H1 (cell line): ENCODE results near the gene SLC8A3. TPM values are rescaled to one million over a fixed set of nuclear protein-coding genes. Genes with fewer than 3 reads are reported as not detected.
A peak's percentile ranks its signal among the peaks of the same experiment; 100 is the strongest.

ENCODE experiments used
- CTCF ChIA-PET: fragments of 300-600 bp; sonication (Branson Sonifier 250); formaldehyde crosslinking; loops from one replicate; lab custom pipeline; 2021; ENCODE audit not compliant: partially characterized antibody; lab: Charles Lee
- POLR2A ChIA-PET: fragments of 300-600 bp; sonication (Branson Sonifier 250); formaldehyde crosslinking; loops from one replicate; lab custom pipeline; 2021; ENCODE audit warnings: inconsistent platforms; ENCODE audit not compliant: partially characterized antibody; lab: Charles Lee
- DNase-seq, 2 experiments: peaks; one replicate each; pipeline versions ENCODE4 v3.0.0 to v3.0.0-alpha.2; 2010 to 2022; ENCODE audit warnings: low spot score in 2 of 2, low read depth in 1 of 2, mixed read lengths in 1 of 2
- FAIRE-seq: peaks from 2 replicates; lab custom pipeline; 2011; peaks lifted over from hg19 to GRCh38; lab: Jason Lieb, UNC
- H2AFZ ChIP-seq: 2 replicates; pipeline ENCODE4 v1.8.1; 2012; ENCODE audit warnings: low read length, inconsistent platforms
- H2AK5ac ChIP-seq: 2 replicates; pipeline ENCODE4 v1.6.1; 2013; ENCODE audit warnings: low read depth, low read length
- H2BK120ac ChIP-seq: replicated peaks from 2 replicates; pipeline ENCODE3; 2013; ENCODE audit warnings: low read depth, low read length, inconsistent platforms
- H2BK12ac ChIP-seq: 2 replicates; pipeline ENCODE4 v1.6.1; 2013; ENCODE audit warnings: low read depth, low read length
- H2BK15ac ChIP-seq: 2 replicates; pipeline ENCODE4 v1.6.1; 2013; ENCODE audit warnings: low read length
- H2BK20ac ChIP-seq: 2 replicates; pipeline ENCODE4 v1.6.1; 2013; ENCODE audit warnings: low read length
- H2BK5ac ChIP-seq: 2 replicates; pipeline ENCODE4 v1.6.1; 2013; ENCODE audit warnings: low read depth, low read length
- H3K14ac ChIP-seq: 2 replicates; pipeline ENCODE4 v1.6.1; 2013; ENCODE audit warnings: inconsistent platforms; ENCODE audit not compliant: insufficient read length
- H3K18ac ChIP-seq: 2 replicates; pipeline ENCODE4 v1.6.1; 2013; ENCODE audit warnings: low read length; ENCODE audit errors: extremely low read depth
- H3K23ac ChIP-seq: 2 replicates; pipeline ENCODE4 v1.6.1; 2013; ENCODE audit warnings: inconsistent platforms; ENCODE audit not compliant: insufficient read length
- H3K23me2 ChIP-seq: 2 replicates; pipeline ENCODE4 v1.6.1; 2013; ENCODE audit warnings: low read depth, low read length
- H3K27ac ChIP-seq: 2 replicates; pipeline ENCODE4 v1.6.1; 2011; ENCODE audit warnings: low read depth, low read length, inconsistent platforms
- H3K27me3 ChIP-seq, 4 experiments: replicated peaks in 1 of 4; 1 replicate in 1 of 4; 2 replicates in 3 of 4; pipeline versions ENCODE4 v1.6.1 to v1.8.1; 2011 to 2013; ENCODE audit warnings: low read length in 3 of 4, mild to moderate bottlenecking in 3 of 4, inconsistent platforms in 2 of 4, mixed read lengths in 2 of 4, moderate library complexity in 1 of 4; ENCODE audit not compliant: control insufficient read depth in 3 of 4, insufficient read depth in 3 of 4; ENCODE audit errors: extremely low read depth in 1 of 4
- H3K36me3 ChIP-seq, 4 experiments: 2 replicates each; pipeline versions ENCODE4 v1.6.1 to v1.8.1; 2011 to 2013; ENCODE audit warnings: mild to moderate bottlenecking in 4 of 4, low read length in 3 of 4, moderate library complexity in 2 of 4, control low read depth in 1 of 4, inconsistent platforms in 1 of 4; ENCODE audit not compliant: insufficient read depth in 4 of 4, control insufficient read depth in 2 of 4
- H3K4ac ChIP-seq: replicated peaks from 2 replicates; pipeline ENCODE3; 2013; ENCODE audit warnings: low read length, low read depth, mixed read lengths, inconsistent platforms; ENCODE audit not compliant: insufficient read length
- H3K4me1 ChIP-seq, 4 experiments: replicated peaks in 1 of 4; 1 replicate in 1 of 4; 2 replicates in 3 of 4; pipeline versions ENCODE4 v1.6.1 to v1.8.1; 2011 to 2013; ENCODE audit warnings: low read length in 3 of 4, inconsistent platforms in 2 of 4, mixed read lengths in 1 of 4; ENCODE audit not compliant: insufficient read depth in 4 of 4, control insufficient read depth in 3 of 4
- H3K4me2 ChIP-seq, 2 experiments: 2 replicates each; pipeline versions ENCODE4 v1.6.1 to v1.8.1; 2011 to 2013; ENCODE audit warnings: low read depth in 2 of 2, low read length in 2 of 2, control low read depth in 1 of 2, inconsistent platforms in 1 of 2, mild to moderate bottlenecking in 1 of 2; ENCODE audit not compliant: insufficient read depth in 1 of 2
- H3K4me3 ChIP-seq, 4 experiments: fragments of 200-600, 300-600 bp in 1 of 4; sonication (generic), shearing (Covaris generic), sonication (Bioruptor Twin) in 1 of 4; 2 replicates each; pipeline versions ENCODE4 v1.5.1 to v1.8.1; 2011 to 2016; ENCODE audit warnings: low read length in 4 of 4, low read depth in 3 of 4, control low read depth in 2 of 4, inconsistent platforms in 2 of 4, mild to moderate bottlenecking in 2 of 4, mixed read lengths in 1 of 4, moderate library complexity in 1 of 4; ENCODE audit not compliant: insufficient read depth in 2 of 4; ENCODE audit errors: extremely low read depth in 1 of 4
- H3K56ac ChIP-seq: replicated peaks from 2 replicates; pipeline ENCODE3; 2013; ENCODE audit warnings: low read depth, mild to moderate bottlenecking, mixed read lengths, low read length, inconsistent platforms; ENCODE audit not compliant: insufficient read length
- H3K79me1 ChIP-seq: 2 replicates; pipeline ENCODE4 v1.6.1; 2013; ENCODE audit warnings: low read depth, low read length, control low read depth
- H3K79me2 ChIP-seq, 2 experiments: 2 replicates each; pipeline versions ENCODE4 v1.6.1 to v1.8.1; 2012 to 2013; ENCODE audit warnings: low read length in 2 of 2, mild to moderate bottlenecking in 2 of 2, inconsistent platforms in 1 of 2; ENCODE audit not compliant: insufficient read depth in 2 of 2, control insufficient read depth in 1 of 2
- H3K9ac ChIP-seq, 4 experiments: replicated peaks in 1 of 4; 1 replicate in 1 of 4; 2 replicates in 3 of 4; pipeline versions ENCODE4 v1.6.1 to v1.8.1; 2011 to 2013; ENCODE audit warnings: low read depth in 3 of 4, low read length in 3 of 4, control low read depth in 2 of 4, mild to moderate bottlenecking in 2 of 4, moderate library complexity in 2 of 4, inconsistent platforms in 1 of 4; ENCODE audit errors: extremely low read depth in 1 of 4
- H3K9me3 ChIP-seq, 2 experiments: 2 replicates each; pipeline versions ENCODE4 v1.6.1 to v1.8.1; 2012 to 2013; ENCODE audit warnings: mild to moderate bottlenecking in 2 of 2, moderate library complexity in 2 of 2, control low read depth in 1 of 2, inconsistent platforms in 1 of 2, low read depth in 1 of 2, low read length in 1 of 2, mixed read lengths in 1 of 2; ENCODE audit not compliant: insufficient read depth in 2 of 2
- H4K20me1 ChIP-seq, 2 experiments: replicated peaks in 1 of 2; 2 replicates each; pipeline versions ENCODE3 to v1.8.1; 2011 to 2013; ENCODE audit warnings: inconsistent platforms in 2 of 2, low read length in 2 of 2, mild to moderate bottlenecking in 1 of 2; ENCODE audit not compliant: insufficient read depth in 2 of 2, control insufficient read depth in 1 of 2
- H4K5ac ChIP-seq: 2 replicates; pipeline ENCODE4 v1.6.1; 2013; ENCODE audit warnings: low read length, low read depth, mixed read lengths, inconsistent platforms; ENCODE audit not compliant: insufficient read length
- H4K8ac ChIP-seq: 2 replicates; pipeline ENCODE4 v1.8.0; 2013; ENCODE audit warnings: mild to moderate bottlenecking, moderate library complexity, low read length, inconsistent platforms; ENCODE audit not compliant: insufficient read depth; ENCODE audit errors: extremely low read depth
- H4K91ac ChIP-seq: replicated peaks from 2 replicates; pipeline ENCODE3; 2013; ENCODE audit warnings: low read length, mixed read lengths, inconsistent platforms; ENCODE audit not compliant: insufficient read length
- KDM1A ChIP-seq: fragments of 200-600, 300-600 bp; sonication (generic); IDR thresholded peaks from 2 replicates; pipeline ENCODE4 v1.7.1; 2016; ENCODE audit warnings: mild to moderate bottlenecking, low read length, borderline replicate concordance
- KDM5A ChIP-seq: fragments of 200-600 bp; IDR thresholded peaks from 2 replicates; pipeline ENCODE4 v1.7.1; 2012; ENCODE audit warnings: mild to moderate bottlenecking, low read length, inconsistent platforms, mixed read lengths
- USF2 ChIP-seq: IDR thresholded peaks from 2 replicates; pipeline ENCODE4 v1.6.1; 2011; ENCODE audit warnings: low read length, improper control_type of control experiment
- WGBS, 2 experiments: shearing (Covaris generic) in 1 of 2; methylation state at CpG; one replicate each; pipeline versions ENCODE4 v1.1.6 to v1.1.7; 2013 to 2015; ENCODE audit warnings: low lambda C conversion rate in 2 of 2, mixed read lengths in 2 of 2, inconsistent platforms in 1 of 2, low coverage in 1 of 2, missing lambda C conversion rate in 1 of 2; ENCODE audit not compliant: insufficient replicate concordance in 2 of 2, insufficient coverage in 1 of 2, insufficient read length in 1 of 2; ENCODE audit errors: extremely low coverage in 1 of 2, missing lambda C conversion rate in 1 of 2; 5-methylcytosine and 5-hydroxymethylcytosine counted together
- polyA plus RNA-seq, 7 experiments: library from polyadenylated mRNA; depleted of rRNA in 3 of 7; stranded (reverse) in 5 of 7; unstranded in 2 of 7; fragments of >200 nt in 5 of 7; fragments of 200-250 nt in 2 of 7; gene quantifications; 1 replicate in 5 of 7; 2 replicates in 1 of 7; 4 replicates in 1 of 7; pipeline versions ENCODE4 v1.2.1 to v1.2.3, GENCODE V29; 2011 to 2013; ENCODE audit warnings: missing spikeins in 2 of 7, mixed read lengths in 2 of 7
- total RNA-seq: library from RNA; stranded (reverse); fragmentation: NEBNext Ultra II Directional; extraction: Animal tissue kit (Norgen Biotek cat#: 25700); gene quantifications from 2 replicates; pipeline ENCODE4 v1.2.1, GENCODE V29; 2021

Gene SLC8A3
- total and polyA plus RNA-seq, 2 of the 8 experiments (the other 6 are each of a cell fraction or from before 2014, with no cell fraction given) = 0.38 to 1.1 TPM

GRCh38 chr14:70077720-70078119, 111.0 kb downstream of the SLC8A3 start:
- no peaks in the 10 kb centered on the region for H3K79me1 ChIP-seq
- no peak overlapping the region for H2BK5ac ChIP-seq
- H3K27me3 ChIP-seq = no peaks in the 10 kb centered on the region
- 0 out of 2 replicates have a peak, but pooled peaks cover 2% of the 10 kb centered on the region for H3K23me2 ChIP-seq
- no peak for DNase-seq
- H3K4me3 ChIP-seq = no peak overlapping the region
- no peak overlapping the region for H3K4ac ChIP-seq
- H3K14ac ChIP-seq = no peak overlapping the region
- peak overlapping the region; percentile 42; the same call in 1 of the 2 replicates for H2AFZ ChIP-seq
- H3K4me1 ChIP-seq = peaks cover 0 to 6% (median 0%) of the 10 kb centered on the region in 4 experiments; a peak in 3 of 7 replicates
- H4K5ac ChIP-seq = no peak overlapping the region
- no peak overlapping the region for H2AK5ac ChIP-seq
- H3K79me2 ChIP-seq = no peaks in the 10 kb centered on the region
- no peak overlapping the region for H3K18ac ChIP-seq
- no peak overlapping the region for H2BK12ac ChIP-seq
- H2BK120ac ChIP-seq = no peak overlapping the region
- H3K4me2 ChIP-seq = no peak overlapping the region
- no peak for FAIRE-seq
- POLR2A ChIA-PET = no interaction called here
- no peak overlapping the region for H4K8ac ChIP-seq
- H2BK15ac ChIP-seq = no peak overlapping the region
- H3K9ac ChIP-seq = no peak overlapping the region
- no peaks in the 10 kb centered on the region for H3K9me3 ChIP-seq
- H2BK20ac ChIP-seq = no peak overlapping the region
- H3K36me3 ChIP-seq = no peaks in the 10 kb centered on the region
- no peak overlapping the region for H3K23ac ChIP-seq
- CTCF ChIA-PET = interaction anchor here (0.5 to 6.5 kb wide), 4 partner anchors 11 to 274 kb away, joined by 3 to 80 read pairs (median 6); no protein-coding TSS in a partner anchor
- no peak overlapping the region for H3K56ac ChIP-seq
- no peak overlapping the region for H3K27ac ChIP-seq
- no peak overlapping the region for H4K91ac ChIP-seq
- H4K20me1 ChIP-seq = no peaks in the 10 kb centered on the region
- 80% methylated on average over 2 of the region's 2 CpGs; no CpG with 5 or more reads in 1 of the 2 experiments for WGBS, 2 experiments
- TF ChIP-seq KDM5A (no peak), USF2 (no peak), KDM1A (no peak)
